ENCODE data around the gene RPN2.
"Not testable (repeated sequence)": the region's sequence is repeated elsewhere in the genome, so short reads cannot be mapped to it uniquely, and the experiment has no call there.

Gene RPN2

DNA sequence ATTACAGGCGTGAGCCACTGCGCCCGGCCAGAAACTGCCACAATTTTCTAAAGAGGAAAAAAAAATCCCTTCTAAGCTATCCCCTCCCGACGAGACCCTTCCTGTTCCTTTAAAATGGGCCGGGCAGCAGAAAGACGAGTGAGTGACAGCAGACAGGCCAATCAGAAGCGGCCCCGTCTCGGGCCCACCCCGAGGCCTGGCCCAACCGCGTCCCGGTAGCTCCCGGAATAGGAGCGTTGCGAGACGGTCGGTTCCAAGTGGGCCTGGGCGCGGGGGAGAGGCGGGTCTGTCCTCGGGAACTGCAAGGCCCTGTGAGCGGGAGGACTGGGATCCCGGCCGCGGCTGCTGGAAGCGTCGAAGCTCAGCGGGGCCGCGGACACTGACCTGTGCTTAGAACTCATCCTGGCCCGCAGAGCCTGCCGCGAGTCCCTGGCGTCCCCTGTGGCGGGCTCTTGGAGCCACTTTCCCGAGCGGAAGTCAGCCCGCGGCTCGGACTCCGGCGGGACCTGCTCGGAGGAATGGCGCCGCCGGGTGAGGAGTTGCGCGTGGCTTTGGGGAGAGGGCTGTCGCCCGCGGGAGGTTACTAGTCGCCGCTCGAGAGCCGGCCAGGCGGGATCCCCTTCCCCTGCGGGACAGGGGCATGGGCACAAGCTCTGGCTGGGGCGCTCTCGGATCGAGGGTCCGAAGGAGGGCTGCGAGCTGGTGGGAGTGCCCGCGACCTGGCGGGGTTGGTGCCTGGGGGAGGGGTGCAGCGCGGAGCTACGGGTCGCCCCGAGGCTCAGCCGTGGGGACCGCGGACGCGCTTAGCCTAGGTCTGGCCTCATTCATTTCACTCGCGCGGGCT lies at the start of gene RPN2, which contains the start of gene MROH8:
RPN2 (plus strand) TSS at position 492 of the 844 bp plus-strand sequence; CDS start at position 519, 27 bp downstream.
MROH8 (minus strand) TSS at position 710 of the 844 bp plus-strand sequence.
- peaks cover 50% of the 10 kb centered on the region for H3K79me2 ChIP-seq (ENCODE audit: control insufficient read depth, insufficient read depth, low read length, unreplicated experiment)

DNA sequence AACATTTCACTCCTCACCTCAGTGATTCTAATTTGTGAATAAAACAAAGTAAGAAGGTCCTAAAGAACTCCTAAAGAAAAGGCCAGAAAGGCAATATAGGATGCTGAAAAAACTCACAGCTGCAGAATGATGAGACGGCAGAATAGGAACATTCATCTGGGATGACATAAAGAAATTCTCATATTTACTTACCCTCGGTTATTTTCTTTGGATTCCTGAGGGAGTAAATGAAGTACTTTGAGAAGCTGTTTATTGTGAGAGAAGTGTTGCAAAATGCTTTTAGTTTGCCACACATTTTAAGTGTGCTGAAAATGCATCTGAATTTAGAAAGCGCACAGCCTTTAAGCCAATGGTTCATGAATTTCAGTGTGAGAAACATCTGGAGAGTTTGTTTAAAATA lies 47.6 kb upstream of the RPN2 start:
- H3K27me3 ChIP-seq (ENCODE audit: insufficient read depth, low read length): no peaks in the 10 kb centered on the region
- H2AFZ ChIP-seq (ENCODE audit: low read length, unreplicated experiment): no peak overlapping the region
- H3K36me3 ChIP-seq (ENCODE audit: insufficient read depth, low read length): no peaks in the 10 kb centered on the region
- peaks cover 5% of the 10 kb centered on the region for H3K4me1 ChIP-seq (ENCODE audit: control insufficient read depth, insufficient read depth, low read length, unreplicated experiment)
- H3K27ac ChIP-seq (ENCODE audit: low read depth, low read length): no peak overlapping the region
- H3K4me3 ChIP-seq (ENCODE audit: low read depth, low read length): no peak overlapping the region
- no peaks in the 10 kb centered on the region for H3K79me2 ChIP-seq (ENCODE audit: control insufficient read depth, insufficient read depth, low read length, unreplicated experiment)

More for the DNA sequence above, at the start of gene RPN2, which contains the start of gene MROH8:
- Histone ChIP-seq H3K27me3 (ENCODE audit: insufficient read depth, low read length) (no peaks in the 10 kb centered on the region), H2AFZ (ENCODE audit: low read length, unreplicated experiment) (peak within 1 kb of the TSS; percentile 86), H3K4me3 (ENCODE audit: low read depth, low read length) (peak within 1 kb of the TSS; percentile 92), H3K36me3 (ENCODE audit: insufficient read depth, low read length) (no peaks in the 10 kb centered on the region), H3K4me1 (ENCODE audit: control insufficient read depth, insufficient read depth, low read length, unreplicated experiment) (peaks cover 8% of the 10 kb centered on the region), H3K27ac (ENCODE audit: low read depth, low read length) (peak within 1 kb of the TSS; percentile 76)

DNA sequence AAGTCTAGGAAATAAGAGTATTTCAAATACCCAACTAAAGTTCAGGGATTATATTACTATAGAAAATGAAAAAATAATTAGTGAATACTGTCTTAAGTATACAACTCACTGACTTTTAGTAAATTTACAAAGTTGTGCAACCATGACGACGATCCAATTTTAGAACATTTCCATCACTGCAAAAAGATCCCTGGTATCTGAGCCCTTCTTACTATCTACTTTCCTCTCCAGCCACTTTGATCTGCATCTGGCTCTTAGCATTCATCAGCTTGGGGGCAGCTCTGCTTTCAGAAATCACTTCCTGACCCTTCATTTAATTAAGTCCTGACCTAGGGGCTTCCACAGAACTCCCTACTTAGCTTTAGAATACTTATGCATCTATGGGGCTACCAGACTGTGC lies 45.2 kb upstream of the RPN2 start:
- Histone ChIP-seq H3K27me3 (ENCODE audit: insufficient read depth, low read length) (no peaks in the 10 kb centered on the region), H2AFZ (ENCODE audit: low read length, unreplicated experiment) (no peak overlapping the region), H3K4me1 (ENCODE audit: control insufficient read depth, insufficient read depth, low read length, unreplicated experiment) (peaks cover 5% of the 10 kb centered on the region), H3K4me3 (ENCODE audit: low read depth, low read length) (no peak overlapping the region), H3K36me3 (ENCODE audit: insufficient read depth, low read length) (no peaks in the 10 kb centered on the region), H3K27ac (ENCODE audit: low read depth, low read length) (no peak overlapping the region), H3K79me2 (ENCODE audit: control insufficient read depth, insufficient read depth, low read length, unreplicated experiment) (no peaks in the 10 kb centered on the region)

DNA sequence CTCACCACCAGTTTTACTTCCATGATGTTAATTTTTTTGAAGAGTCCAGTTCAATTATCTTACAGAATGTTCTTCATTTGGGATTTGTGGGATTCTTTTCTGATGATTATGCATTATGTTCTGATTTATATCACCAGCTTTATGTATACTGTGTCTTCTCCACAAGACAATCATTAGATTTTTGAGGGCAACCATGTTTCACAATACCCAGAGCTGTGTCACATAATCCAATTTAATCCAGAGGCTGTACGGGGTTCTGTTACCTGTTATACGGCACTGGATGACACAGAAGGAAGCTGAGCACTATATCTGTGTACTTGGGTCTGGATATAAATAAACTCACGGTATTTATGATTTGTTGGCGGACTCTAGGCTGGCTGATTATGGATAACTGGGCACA lies 41.6 kb upstream of the RPN2 start:
- H3K79me2 ChIP-seq (ENCODE audit: control insufficient read depth, insufficient read depth, low read length, unreplicated experiment): no peaks in the 10 kb centered on the region
- H3K4me1 ChIP-seq (ENCODE audit: control insufficient read depth, insufficient read depth, low read length, unreplicated experiment): no peaks in the 10 kb centered on the region
- no peaks in the 10 kb centered on the region for H3K27me3 ChIP-seq (ENCODE audit: insufficient read depth, low read length)
- no peaks in the 10 kb centered on the region for H3K36me3 ChIP-seq (ENCODE audit: insufficient read depth, low read length)
- H3K4me3 ChIP-seq (ENCODE audit: low read depth, low read length): no peak overlapping the region
- H2AFZ ChIP-seq (ENCODE audit: low read length, unreplicated experiment): no peak overlapping the region
- H3K27ac ChIP-seq (ENCODE audit: low read depth, low read length): no peak overlapping the region

DNA sequence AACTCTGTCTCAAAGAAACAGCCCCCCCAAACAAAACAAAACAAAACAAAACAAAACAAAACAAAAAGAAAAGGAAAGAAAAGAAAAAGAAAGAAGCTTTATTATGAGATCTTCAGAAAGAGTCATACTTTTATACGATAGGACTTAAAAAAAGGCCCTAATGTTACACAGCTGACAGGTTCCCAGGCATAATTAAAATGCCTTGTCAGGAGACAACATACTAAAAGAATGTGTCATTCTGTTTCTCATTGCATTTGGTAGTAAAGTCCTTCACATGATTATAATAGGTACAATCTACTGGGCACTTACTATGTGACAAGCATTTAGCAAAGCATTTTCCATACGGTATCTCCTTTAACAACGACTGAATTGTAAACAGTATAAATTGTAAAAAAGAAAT lies 36.4 kb upstream of the RPN2 start:
- Histone ChIP-seq H2AFZ (ENCODE audit: low read length, unreplicated experiment) (no peak overlapping the region), H3K79me2 (ENCODE audit: control insufficient read depth, insufficient read depth, low read length, unreplicated experiment) (no peaks in the 10 kb centered on the region), H3K4me3 (ENCODE audit: low read depth, low read length) (no peak overlapping the region), H3K27ac (ENCODE audit: low read depth, low read length) (no peak overlapping the region), H3K27me3 (ENCODE audit: insufficient read depth, low read length) (no peaks in the 10 kb centered on the region), H3K4me1 (ENCODE audit: control insufficient read depth, insufficient read depth, low read length, unreplicated experiment) (no peaks in the 10 kb centered on the region), H3K36me3 (ENCODE audit: insufficient read depth, low read length) (no peaks in the 10 kb centered on the region)

DNA sequence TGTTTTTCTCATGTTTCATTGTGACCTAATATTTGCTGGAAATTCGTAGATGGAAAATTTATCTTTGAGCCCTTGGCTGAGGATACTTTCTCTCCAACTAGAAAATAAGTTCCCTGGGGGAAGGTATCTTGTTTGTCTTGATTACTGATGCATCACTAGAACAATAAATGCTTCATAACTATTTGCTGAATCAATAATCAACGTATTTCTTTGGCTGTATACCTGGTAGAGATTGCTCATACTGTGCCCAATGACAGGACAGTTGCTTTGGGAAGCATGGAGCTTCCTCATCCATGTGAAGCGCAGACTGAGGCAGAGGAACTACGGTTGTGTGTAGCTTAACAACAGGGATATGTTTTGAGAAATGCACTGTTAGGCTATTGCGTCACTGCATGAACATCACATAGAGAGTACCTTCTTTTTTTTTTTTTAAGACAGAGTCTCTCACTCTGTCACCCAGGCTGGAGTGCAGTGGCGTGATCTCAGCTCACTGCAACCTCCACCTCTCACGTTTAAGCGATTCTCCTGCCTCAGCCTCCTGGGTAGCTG lies 34.2 kb upstream of the RPN2 start:
- H3K79me2 ChIP-seq (ENCODE audit: control insufficient read depth, insufficient read depth, low read length, unreplicated experiment): no peaks in the 10 kb centered on the region
- H3K4me1 ChIP-seq (ENCODE audit: control insufficient read depth, insufficient read depth, low read length, unreplicated experiment): no peaks in the 10 kb centered on the region
- no peak overlapping the region for H3K27ac ChIP-seq (ENCODE audit: low read depth, low read length)
- no peak overlapping the region for H3K4me3 ChIP-seq (ENCODE audit: low read depth, low read length)
- H3K36me3 ChIP-seq (ENCODE audit: insufficient read depth, low read length): no peaks in the 10 kb centered on the region
- H3K27me3 ChIP-seq (ENCODE audit: insufficient read depth, low read length): no peaks in the 10 kb centered on the region
- H2AFZ ChIP-seq (ENCODE audit: low read length, unreplicated experiment): no peak overlapping the region

DNA sequence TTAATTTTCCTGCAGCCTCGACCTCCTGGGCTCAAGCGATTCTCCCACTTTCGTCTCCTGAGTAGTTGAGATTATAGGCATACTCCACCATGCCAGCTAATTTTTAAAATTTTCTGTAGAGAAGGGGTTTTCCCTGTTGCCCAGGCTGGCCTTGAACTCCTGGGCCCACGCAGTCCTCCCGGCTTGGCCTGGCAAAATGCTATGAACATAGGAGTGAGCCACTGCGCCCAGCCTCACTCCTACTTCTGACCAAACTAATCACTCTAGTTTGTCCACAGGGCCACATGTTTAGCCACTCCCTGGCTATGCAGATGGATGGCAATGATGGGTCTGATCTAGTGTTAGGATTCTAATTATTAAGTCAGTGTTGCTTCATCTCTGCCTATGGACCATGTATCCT lies 31.9 kb upstream of the RPN2 start:
- Histone ChIP-seq H3K4me3 (ENCODE audit: low read depth, low read length) (no peak overlapping the region), H3K79me2 (ENCODE audit: control insufficient read depth, insufficient read depth, low read length, unreplicated experiment) (no peaks in the 10 kb centered on the region), H3K27me3 (ENCODE audit: insufficient read depth, low read length) (no peaks in the 10 kb centered on the region), H3K36me3 (ENCODE audit: insufficient read depth, low read length) (no peaks in the 10 kb centered on the region), H3K27ac (ENCODE audit: low read depth, low read length) (no peak overlapping the region), H3K4me1 (ENCODE audit: control insufficient read depth, insufficient read depth, low read length, unreplicated experiment) (no peaks in the 10 kb centered on the region), H2AFZ (ENCODE audit: low read length, unreplicated experiment) (no peak overlapping the region)

DNA sequence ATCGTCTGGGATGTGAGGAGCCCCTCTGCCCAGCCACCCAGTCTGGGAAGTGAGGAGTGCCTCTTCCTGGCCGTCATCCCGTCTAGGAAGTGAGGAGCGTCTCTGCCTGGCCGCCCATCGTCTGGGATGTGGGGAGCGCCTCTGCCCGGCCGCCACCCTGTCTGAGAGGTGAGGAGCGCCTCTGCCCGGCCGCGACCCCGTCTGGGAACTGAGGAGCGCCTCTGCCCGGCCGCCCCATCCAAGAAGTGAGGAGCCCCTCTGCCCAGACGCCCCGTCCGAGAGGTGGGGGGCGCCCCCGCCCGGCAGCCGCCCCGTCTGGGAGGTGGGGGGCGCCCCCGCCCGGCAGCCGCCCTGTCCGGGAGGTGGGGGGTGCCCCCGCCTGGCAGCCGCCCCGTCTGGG lies 28.3 kb upstream of the RPN2 start:
- H3K4me3 ChIP-seq (ENCODE audit: low read depth, low read length); H3K79me2 ChIP-seq (ENCODE audit: control insufficient read depth, insufficient read depth, low read length, unreplicated experiment); H3K27me3 ChIP-seq (ENCODE audit: insufficient read depth, low read length); H3K27ac ChIP-seq (ENCODE audit: low read depth, low read length); H2AFZ ChIP-seq (ENCODE audit: low read length, unreplicated experiment); H3K4me1 ChIP-seq (ENCODE audit: control insufficient read depth, insufficient read depth, low read length, unreplicated experiment); H3K36me3 ChIP-seq (ENCODE audit: insufficient read depth, low read length): not testable (repeated sequence)

DNA sequence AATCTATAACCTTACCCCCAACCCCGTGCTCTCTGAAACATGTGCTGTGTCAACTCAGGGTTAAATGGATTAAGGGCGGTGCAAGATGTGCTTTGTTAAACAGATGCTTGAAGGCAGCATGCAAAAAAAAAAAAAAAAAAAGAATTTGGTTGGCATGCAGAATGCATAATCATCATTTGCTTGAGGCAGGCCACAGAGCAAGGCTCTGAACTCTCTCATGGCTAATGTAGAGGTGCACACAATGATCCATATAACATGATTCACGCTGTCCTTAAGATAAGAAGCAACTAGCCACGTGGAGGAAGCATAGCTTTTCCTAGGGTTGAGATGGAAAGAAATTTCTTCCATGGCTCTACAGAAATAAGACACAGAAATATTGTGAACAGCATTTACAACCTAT lies 27.6 kb upstream of the RPN2 start:
- Histone ChIP-seq H2AFZ (ENCODE audit: low read length, unreplicated experiment) (no peak overlapping the region), H3K36me3 (ENCODE audit: insufficient read depth, low read length) (no peaks in the 10 kb centered on the region), H3K27ac (ENCODE audit: low read depth, low read length) (no peak overlapping the region), H3K27me3 (ENCODE audit: insufficient read depth, low read length) (no peaks in the 10 kb centered on the region), H3K79me2 (ENCODE audit: control insufficient read depth, insufficient read depth, low read length, unreplicated experiment) (no peaks in the 10 kb centered on the region), H3K4me1 (ENCODE audit: control insufficient read depth, insufficient read depth, low read length, unreplicated experiment) (no peaks in the 10 kb centered on the region), H3K4me3 (ENCODE audit: low read depth, low read length) (no peak overlapping the region)

DNA sequence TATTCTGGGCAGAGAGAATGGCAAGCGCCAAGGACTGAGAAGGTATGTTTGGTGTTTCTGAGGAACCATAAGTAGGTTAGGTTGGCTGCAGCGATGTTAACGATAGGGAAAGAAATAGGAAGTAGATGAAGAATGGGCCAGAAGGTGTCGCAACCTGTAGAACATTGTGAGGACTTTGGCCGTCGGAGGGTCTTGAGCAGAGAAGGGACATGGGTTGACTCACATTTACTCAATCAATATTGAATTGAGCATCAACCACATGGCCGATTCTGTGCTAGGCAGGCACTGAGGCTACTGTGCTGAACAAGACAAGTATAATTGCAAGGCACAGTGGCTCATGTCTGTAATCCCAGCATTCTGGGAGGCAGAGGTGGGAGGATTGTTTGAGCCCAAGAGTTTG lies 26.8 kb upstream of the RPN2 start:
- Histone ChIP-seq H3K4me3 (ENCODE audit: low read depth, low read length) (no peak overlapping the region), H2AFZ (ENCODE audit: low read length, unreplicated experiment) (no peak overlapping the region), H3K36me3 (ENCODE audit: insufficient read depth, low read length) (no peaks in the 10 kb centered on the region), H3K27ac (ENCODE audit: low read depth, low read length) (no peak overlapping the region), H3K4me1 (ENCODE audit: control insufficient read depth, insufficient read depth, low read length, unreplicated experiment) (no peaks in the 10 kb centered on the region), H3K79me2 (ENCODE audit: control insufficient read depth, insufficient read depth, low read length, unreplicated experiment) (no peaks in the 10 kb centered on the region), H3K27me3 (ENCODE audit: insufficient read depth, low read length) (no peaks in the 10 kb centered on the region)

DNA sequence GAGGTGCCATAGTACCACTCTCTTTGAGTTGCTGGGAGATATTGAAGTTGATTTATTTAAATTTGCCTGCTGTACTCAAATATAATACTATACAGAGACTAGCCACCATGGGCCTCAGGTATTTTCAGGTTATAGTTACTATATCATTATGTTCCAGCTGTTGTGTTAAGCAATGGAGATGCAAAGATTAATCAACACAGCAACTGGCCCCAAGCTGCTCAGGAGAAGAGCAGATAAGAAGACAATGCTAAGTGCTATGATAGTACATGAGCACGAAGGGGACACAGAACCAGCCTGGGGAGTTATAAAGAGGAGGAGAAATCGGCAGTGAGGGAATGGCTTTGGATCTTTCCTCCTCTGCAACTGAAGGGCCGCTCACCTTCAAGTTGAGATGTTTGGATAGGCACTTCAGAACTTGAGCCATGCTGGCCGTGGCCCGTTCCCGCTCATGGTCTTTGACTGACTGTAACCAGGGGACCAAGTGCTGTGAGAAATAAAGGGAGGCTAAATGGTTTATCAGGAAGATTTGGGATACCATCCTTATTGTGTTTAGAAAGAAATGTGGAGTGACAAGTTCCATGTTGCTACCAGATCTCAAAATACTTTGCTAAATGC lies 24.3 kb upstream of the RPN2 start:
- Histone ChIP-seq H3K27me3 (ENCODE audit: insufficient read depth, low read length) (no peaks in the 10 kb centered on the region), H3K4me1 (ENCODE audit: control insufficient read depth, insufficient read depth, low read length, unreplicated experiment) (no peaks in the 10 kb centered on the region), H3K4me3 (ENCODE audit: low read depth, low read length) (no peak overlapping the region), H3K79me2 (ENCODE audit: control insufficient read depth, insufficient read depth, low read length, unreplicated experiment) (no peaks in the 10 kb centered on the region), H3K36me3 (ENCODE audit: insufficient read depth, low read length) (no peaks in the 10 kb centered on the region), H2AFZ (ENCODE audit: low read length, unreplicated experiment) (no peak overlapping the region), H3K27ac (ENCODE audit: low read depth, low read length) (no peak overlapping the region)
